ENCODE data around the gene GALNT7.

The GALNT7 gene

DNA sequence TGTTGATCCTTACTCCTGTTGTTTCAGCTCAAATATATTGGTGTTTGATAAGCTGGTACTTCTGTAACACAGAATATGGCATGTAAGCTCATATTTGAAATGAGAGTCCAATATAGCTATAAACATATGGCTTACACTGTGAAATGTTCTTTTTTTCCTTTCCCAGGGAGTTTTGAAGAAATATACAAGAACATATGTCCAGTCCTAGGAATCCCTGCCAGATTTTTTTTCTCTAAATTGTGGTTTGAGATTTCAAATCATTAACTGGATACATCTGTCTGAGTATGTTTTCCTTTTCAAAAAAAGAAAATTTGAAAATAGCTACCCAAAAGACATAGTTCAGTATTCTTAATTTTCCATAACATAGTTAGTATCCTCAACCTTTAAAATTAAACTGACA, 105.3 kb downstream of the GALNT7 start:
- H3K27ac Mint-ChIP-seq, result no peak overlapping the region
- peaks cover 6 to 7% of the 10 kb centered on the region in 2 donors for H3K9me3 Mint-ChIP-seq
- peaks cover 2% of the 10 kb centered on the region for H3K4me1 Mint-ChIP-seq
- H3K27me3 Mint-ChIP-seq, result no peaks in the 10 kb centered on the region
- ATAC-seq (no peak), DNase-seq (no peak)
- H3K4me3 Mint-ChIP-seq, result no peak overlapping the region

DNA sequence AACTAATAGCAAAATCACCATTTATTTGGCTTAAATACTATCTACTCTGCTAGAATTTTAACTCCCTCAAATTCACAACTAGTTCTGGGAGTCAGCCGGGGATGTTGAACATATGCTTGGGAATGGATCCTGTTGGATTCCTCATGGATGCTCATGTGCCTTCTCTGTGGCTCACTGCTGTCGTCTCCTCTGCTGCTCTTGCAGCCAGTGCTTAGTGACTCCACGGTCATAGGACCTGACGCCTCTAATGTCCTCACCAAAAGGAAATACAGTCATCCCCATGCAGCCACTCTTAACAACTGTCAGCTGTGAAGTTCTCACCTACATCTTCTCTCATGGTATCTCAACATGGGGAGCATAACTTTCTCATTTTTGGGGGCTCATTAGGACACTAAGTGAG, 106.1 kb downstream of the GALNT7 start:
- no peak for ATAC-seq
- peaks cover 6 to 7% of the 10 kb centered on the region in 2 donors for H3K9me3 Mint-ChIP-seq
- no peak overlapping the region for H3K4me3 Mint-ChIP-seq
- no peaks in the 10 kb centered on the region for H3K27me3 Mint-ChIP-seq
- H3K27ac Mint-ChIP-seq, result peak overlapping the region in 1 of 2 donors; percentile 19
- H3K4me1 Mint-ChIP-seq, result peaks cover 6% of the 10 kb centered on the region
- DNase-seq, result no peak

DNA sequence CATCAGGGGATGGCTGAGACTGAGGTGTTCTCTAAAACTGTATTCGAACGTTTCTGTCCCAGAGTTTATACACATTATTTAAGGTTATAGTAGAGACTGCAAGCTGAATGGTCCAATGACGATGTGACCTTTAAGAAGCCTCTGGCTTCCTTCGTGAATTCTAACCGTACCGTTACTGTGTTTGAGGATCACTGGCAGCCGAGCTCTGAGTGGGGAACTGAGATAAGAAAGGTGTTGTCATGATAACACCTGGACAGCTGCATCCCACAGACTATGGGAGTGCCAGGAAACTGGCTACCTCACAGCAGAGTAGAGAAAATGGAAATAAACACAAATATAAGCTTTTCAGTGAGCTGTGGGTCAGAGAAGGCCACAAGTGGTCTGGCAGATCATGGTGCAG, 106.5 kb downstream of the GALNT7 start:
- ATAC-seq (no peak), DNase-seq (no peak)
- Mint-ChIP-seq H3K27me3 (no peaks in the 10 kb centered on the region), H3K4me3 (no peak overlapping the region), H3K27ac (peak overlapping the region in 1 of 2 donors; percentile 19), H3K4me1 (peaks cover 6% of the 10 kb centered on the region), H3K9me3 (peaks cover 6 to 7% of the 10 kb centered on the region in 2 donors)

DNA sequence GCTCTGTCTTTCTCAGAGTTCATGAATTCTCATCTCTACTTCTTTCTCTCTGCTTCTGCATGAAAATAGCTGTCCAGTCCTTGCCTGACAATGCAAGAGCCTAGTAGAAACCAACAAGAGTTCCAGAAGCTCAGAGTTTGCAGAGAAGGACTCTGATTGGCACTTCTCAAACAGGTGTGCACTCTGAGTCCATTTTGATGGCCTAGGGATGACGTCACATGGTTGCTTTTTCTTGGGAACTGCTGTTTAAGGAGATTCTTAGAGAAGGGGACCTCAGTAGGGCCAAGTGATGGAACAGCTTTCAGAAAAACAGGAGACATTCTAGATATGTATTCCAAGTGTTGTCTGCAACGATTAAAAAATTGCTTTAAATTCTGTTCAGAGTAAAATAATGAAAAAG, 108.7 kb downstream of the GALNT7 start:
- Mint-ChIP-seq H3K4me3 (no peak overlapping the region), H3K27ac (no peak overlapping the region), H3K9me3 (peaks cover 6 to 9% of the 10 kb centered on the region in 2 donors), H3K4me1 (peaks cover 13% of the 10 kb centered on the region), H3K27me3 (no peaks in the 10 kb centered on the region)
- ATAC-seq (no peak), DNase-seq (no peak)

DNA sequence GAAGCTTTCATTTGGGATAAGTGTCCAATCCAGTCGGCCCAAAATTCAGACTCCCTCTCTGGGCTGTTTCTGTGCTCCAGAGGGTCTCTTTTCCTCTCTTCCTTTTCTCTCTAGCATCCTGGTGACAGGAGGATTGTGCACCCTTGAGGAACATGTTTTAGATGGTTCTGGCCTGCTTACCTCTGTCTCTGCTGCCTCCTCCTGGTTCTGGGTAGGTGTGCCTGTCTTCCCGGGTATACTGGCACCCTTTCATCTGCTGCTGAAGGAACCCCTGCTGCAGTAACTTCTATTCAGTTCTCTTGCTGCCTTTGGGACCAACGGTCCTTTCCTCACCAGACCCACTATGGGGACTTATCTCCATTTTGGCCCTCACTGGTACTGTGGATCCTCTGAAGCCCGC, 112.4 kb downstream of the GALNT7 start:
- no peak overlapping the region for H3K4me3 Mint-ChIP-seq
- H3K27me3 Mint-ChIP-seq, result no peaks in the 10 kb centered on the region
- no peak for ATAC-seq
- H3K4me1 Mint-ChIP-seq, result peaks cover 13% of the 10 kb centered on the region
- no peak for DNase-seq
- H3K27ac Mint-ChIP-seq, result peak overlapping the region in 1 of 2 donors; percentile 73
- peaks cover 0 to 9% of the 10 kb centered on the region in 2 donors for H3K9me3 Mint-ChIP-seq

DNA sequence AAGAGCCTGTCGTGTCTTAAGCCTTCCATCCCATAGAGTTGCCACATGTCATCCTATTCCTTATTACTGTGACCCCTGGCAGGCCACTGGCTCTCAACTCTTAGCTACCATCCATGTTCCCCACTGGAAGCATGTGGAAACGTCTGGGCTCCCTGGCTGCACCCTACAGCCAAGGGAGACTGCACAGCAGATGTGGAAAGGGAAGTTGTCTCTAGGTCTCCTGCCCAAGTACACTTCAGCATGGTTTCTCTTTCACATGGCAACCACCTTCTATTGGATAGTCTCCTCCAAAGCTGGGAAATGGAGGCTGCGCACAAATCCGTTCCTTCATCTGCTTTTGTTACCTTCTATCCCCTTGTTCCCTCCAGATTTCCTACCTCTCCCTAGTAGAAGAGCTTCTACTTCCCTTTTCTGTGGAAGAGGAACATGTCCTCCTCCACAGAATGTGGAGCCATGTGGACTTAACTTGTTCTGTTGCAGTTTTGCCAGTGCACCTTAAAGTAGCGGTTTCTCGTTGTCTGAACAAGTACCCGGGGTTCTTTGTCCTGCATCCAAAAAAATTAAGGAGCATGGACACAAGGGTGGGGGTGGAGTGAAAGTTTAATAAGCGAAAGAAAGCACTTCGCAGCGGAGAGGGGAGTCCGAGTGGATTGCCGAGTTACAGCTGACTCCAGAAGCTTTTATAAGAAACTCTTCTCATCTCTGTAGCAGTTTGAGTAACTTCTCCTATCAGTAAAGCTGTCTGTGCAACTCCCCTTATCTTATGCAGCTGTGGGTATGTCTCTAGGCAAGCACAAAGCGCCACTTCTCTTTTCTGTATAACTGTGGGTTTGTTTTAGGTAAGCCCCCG, 113.0 kb downstream of the GALNT7 start:
- no peak overlapping the region for H3K4me3 Mint-ChIP-seq
- ATAC-seq, result no peak
- DNase-seq, result no peak
- H3K27me3 Mint-ChIP-seq, result no peaks in the 10 kb centered on the region
- H3K9me3 Mint-ChIP-seq, result peaks cover 0 to 10% of the 10 kb centered on the region in 2 donors
- peaks cover 13% of the 10 kb centered on the region for H3K4me1 Mint-ChIP-seq
- peak overlapping the region in 1 of 2 donors; percentile 73 for H3K27ac Mint-ChIP-seq

DNA sequence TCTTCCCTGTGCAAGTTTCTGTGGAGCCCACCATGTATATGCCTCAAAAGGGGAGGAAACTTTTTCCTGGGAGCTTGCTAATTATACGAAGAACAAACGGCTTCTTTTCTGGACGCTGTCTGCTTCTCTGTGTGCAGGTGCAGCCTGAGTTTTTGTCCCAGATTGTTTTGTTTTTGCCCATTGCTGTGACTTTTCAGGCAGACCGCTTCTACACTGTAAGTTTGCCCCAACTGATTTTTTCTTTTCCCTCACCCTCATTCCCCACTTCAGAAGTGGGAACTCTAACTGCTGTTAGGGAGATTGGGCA, 113.6 kb downstream of the GALNT7 start:
- peaks cover 13% of the 10 kb centered on the region for H3K4me1 Mint-ChIP-seq
- H3K27me3 Mint-ChIP-seq, result no peaks in the 10 kb centered on the region
- H3K9me3 Mint-ChIP-seq, result peaks cover 0 to 16% of the 10 kb centered on the region in 2 donors
- H3K4me3 Mint-ChIP-seq, result no peak overlapping the region
- ATAC-seq (no peak), DNase-seq (no peak)
- H3K27ac Mint-ChIP-seq, result no peak overlapping the region

DNA sequence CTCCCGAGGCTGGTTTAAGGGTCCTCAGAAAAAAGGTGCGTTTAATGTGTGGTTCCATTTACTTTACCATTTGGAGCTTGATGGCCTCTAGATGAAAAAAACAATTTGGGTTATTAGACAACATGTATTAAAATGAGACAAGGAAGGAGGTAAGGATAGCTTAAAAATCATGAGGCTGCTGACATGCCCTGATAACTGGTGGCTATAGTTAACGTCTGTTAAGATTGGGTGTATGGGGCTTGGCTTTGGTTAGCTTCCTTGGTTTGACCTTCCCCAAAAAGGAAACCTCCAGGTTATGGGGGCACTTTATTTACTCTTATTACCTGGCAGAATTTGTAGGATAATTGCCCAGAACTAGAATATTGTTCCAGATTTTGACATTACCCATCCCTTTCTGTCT, 114.0 kb downstream of the GALNT7 start:
- H3K27ac Mint-ChIP-seq, result no peak overlapping the region
- H3K4me3 Mint-ChIP-seq, result no peak overlapping the region
- peaks cover 0 to 15% of the 10 kb centered on the region in 2 donors for H3K9me3 Mint-ChIP-seq
- no peaks in the 10 kb centered on the region for H3K27me3 Mint-ChIP-seq
- ATAC-seq, result no peak
- no peak for DNase-seq
- peaks cover 13% of the 10 kb centered on the region for H3K4me1 Mint-ChIP-seq

DNA sequence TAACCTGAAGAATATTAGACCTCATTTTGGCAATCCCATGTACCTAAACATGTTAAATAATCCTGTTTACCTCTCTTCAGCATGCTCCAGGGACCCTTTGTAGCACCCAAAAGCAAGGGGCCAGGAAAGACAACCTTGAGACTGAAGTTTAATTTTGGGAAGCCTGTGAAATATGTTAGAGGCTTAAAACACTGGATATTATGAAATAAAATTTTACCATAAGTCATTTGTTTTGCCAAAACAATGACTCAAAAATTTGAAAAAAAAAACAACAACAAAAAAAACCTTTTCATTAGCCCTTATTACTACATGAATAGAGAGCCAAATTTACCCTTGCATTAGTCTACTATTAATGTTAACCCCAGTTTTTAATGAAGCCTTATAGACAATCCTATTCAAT, 115.9 kb downstream of the GALNT7 start:
- no peak overlapping the region for H3K4me3 Mint-ChIP-seq
- ATAC-seq, result no peak

DNA sequence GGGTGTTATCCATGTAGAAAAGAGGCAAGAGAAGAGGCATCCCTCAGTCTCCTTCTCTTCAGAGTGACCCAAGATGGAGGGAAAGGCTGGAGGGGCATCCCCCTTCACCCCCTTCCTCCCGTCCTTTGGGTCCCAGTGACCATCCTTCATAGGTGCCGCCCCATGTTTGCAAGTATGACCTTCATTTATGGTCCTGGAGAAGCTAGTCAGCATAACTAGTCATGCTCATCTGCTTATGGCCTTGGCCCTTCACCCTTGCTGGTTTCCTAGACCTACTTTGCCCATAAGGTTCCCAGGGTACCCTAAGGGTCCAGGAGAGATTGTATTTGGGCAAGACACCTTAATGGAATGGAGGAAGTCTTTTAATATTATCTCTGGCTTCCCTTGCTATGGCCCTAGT, 118.9 kb downstream of the GALNT7 start:
- no peak for ATAC-seq
- H3K27ac Mint-ChIP-seq, result no peak overlapping the region
- H3K9me3 Mint-ChIP-seq, result peaks cover 0 to 10% of the 10 kb centered on the region in 2 donors
- H3K27me3 Mint-ChIP-seq, result no peaks in the 10 kb centered on the region
- H3K4me1 Mint-ChIP-seq, result peaks cover 16% of the 10 kb centered on the region
- no peak for DNase-seq
- no peak overlapping the region for H3K4me3 Mint-ChIP-seq

More for the DNA sequence above, 115.9 kb downstream of the GALNT7 start:
- H3K9me3 Mint-ChIP-seq, result peaks cover 0 to 12% of the 10 kb centered on the region in 2 donors
- no peaks in the 10 kb centered on the region for H3K27me3 Mint-ChIP-seq
- H3K27ac Mint-ChIP-seq, result no peak overlapping the region
- DNase-seq, result no peak
- peaks cover 20% of the 10 kb centered on the region for H3K4me1 Mint-ChIP-seq

DNA sequence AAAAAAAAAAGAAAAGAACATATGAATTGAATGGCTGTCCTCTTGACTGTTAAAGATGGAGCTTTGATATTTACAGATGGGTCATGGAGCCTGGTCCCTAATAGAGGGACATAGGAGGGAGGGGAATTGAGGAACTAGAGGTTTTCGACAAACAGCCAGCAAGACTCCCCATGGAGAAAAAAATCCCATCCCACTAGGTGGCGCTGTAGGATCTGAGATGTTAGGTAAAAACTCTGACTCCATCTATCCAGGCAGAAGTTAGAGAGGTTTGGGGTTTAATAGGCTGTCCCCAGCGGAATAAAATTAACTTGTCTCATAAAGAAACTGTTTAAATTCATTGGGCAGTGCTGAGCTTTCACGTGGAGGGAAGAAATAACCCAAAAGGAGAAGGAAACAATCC, 119.7 kb downstream of the GALNT7 start:
- peak overlapping the region in 1 of 2 donors; percentile 88 for H3K27ac Mint-ChIP-seq
- H3K4me1 Mint-ChIP-seq, result peaks cover 16% of the 10 kb centered on the region
- H3K9me3 Mint-ChIP-seq, result peaks cover 0 to 7% of the 10 kb centered on the region in 2 donors
- peak overlapping the region in 1 of 2 donors; percentile 53 for H3K4me3 Mint-ChIP-seq
- DNase-seq, result peak; percentile 51 to 56
- no peaks in the 10 kb centered on the region for H3K27me3 Mint-ChIP-seq
- no peak for ATAC-seq

DNA sequence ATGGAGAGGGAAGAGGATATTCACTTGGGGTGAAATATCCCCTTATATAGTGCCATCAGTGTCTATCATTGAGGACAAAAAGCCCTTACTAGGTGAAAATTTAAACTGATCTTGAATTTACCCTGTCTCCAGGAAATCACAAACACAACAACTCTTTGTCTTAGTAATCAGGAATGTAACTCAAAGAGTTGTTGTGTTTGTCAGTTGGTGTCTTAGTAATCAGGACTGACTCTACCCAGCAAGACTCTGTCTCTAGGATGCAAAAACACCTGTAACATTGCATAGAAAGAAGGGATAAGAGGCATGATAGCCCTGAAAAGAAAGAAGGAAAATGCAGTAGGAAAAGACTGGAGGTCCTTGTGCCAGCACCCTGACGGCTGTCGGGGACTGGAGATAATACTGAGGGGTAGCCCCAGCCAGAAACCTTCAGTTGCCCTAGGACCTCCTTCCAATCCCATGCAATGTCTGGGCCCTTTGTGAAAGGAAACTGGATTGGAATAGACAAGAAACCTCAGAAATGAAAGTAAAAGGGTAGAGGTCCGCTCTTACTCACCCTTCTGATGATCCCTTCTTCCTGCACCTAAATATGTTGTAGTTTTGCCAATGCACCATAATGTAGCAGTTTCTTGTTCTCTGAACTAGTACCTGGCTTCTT, 120.2 kb downstream of the GALNT7 start:
- H3K27ac Mint-ChIP-seq, result peak overlapping the region in 1 of 2 donors; percentile 88
- no peaks in the 10 kb centered on the region for H3K27me3 Mint-ChIP-seq
- peak; percentile 55 for ATAC-seq
- peaks cover 0 to 7% of the 10 kb centered on the region in 2 donors for H3K9me3 Mint-ChIP-seq
- H3K4me1 Mint-ChIP-seq, result peaks cover 16% of the 10 kb centered on the region
- DNase-seq, result no peak
- H3K4me3 Mint-ChIP-seq, result peak overlapping the region; percentile 53 to 61

DNA sequence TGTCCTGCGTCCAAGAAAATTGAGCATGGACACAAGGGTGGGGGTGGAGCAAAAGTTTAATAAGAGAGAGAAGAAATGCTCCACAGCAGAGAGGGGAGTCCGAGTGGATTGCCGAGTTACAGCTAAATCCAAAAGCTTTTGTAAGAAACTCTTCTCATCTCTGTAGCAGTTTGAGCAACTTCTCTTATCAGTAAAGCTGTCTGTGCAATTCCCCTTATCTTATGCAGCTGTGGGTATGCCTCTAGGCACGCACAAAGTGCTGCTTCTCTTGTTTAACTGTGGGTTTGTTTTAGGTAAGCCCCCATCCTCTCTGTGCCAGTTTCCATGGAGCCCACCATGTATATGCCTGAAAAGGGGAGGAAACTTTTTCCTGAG, 120.7 kb downstream of the GALNT7 start:
- Mint-ChIP-seq H3K4me3 (peak overlapping the region; percentile 42 to 61), H3K27me3 (no peaks in the 10 kb centered on the region), H3K4me1 (peaks cover 16% of the 10 kb centered on the region), H3K9me3 (peaks cover 0 to 7% of the 10 kb centered on the region in 2 donors), H3K27ac (no peak overlapping the region)
- ATAC-seq, result no peak
- no peak for DNase-seq

DNA sequence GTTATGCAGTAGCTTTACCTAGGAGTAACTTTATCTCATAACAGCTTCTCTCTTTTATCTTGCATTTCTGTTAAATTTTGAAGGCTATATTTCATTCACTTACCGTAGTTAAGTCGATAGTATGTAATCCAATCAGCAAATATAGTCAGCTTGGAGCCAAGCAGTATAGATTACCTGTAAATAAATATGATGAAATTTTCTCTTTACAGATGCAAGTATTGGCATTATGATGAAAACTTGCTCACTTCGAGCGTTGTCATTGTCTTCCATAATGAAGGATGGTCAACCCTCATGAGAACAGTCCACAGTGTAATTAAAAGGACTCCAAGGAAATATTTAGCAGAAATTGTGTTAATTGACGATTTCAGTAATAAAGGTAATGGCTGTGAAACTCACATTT, 123.3 kb downstream of the GALNT7 start:
- peaks cover 0 to 4% of the 10 kb centered on the region in 2 donors for H3K9me3 Mint-ChIP-seq
- peaks cover 16% of the 10 kb centered on the region for H3K4me1 Mint-ChIP-seq
- H3K27ac Mint-ChIP-seq, result no peak overlapping the region
- DNase-seq (no peak), ATAC-seq (no peak)
- H3K27me3 Mint-ChIP-seq, result no peaks in the 10 kb centered on the region
- no peak overlapping the region for H3K4me3 Mint-ChIP-seq

DNA sequence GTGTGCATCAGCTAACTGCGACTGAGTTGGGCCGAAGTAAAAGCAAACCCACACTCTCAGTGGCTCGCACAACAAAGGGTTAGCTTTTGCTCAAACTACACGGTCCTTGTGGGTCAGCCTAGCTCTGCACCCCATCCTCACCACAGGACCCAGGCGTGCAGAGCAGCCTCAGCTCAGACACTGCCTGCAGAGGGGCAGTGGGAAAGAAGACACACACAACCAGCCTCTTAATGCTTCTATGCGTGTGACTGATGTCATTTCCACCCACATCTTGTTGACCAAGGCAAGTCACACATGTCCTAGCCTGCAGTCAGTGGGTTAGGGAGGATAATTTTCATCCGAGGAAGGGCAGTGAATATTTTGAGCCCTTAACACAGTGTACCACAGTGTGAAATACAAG, 125.1 kb downstream of the GALNT7 start:
- no peak for DNase-seq
- no peaks in the 10 kb centered on the region for H3K27me3 Mint-ChIP-seq
- peaks cover 11% of the 10 kb centered on the region for H3K4me1 Mint-ChIP-seq
- H3K9me3 Mint-ChIP-seq, result no peaks in the 10 kb centered on the region
- no peak overlapping the region for H3K4me3 Mint-ChIP-seq
- H3K27ac Mint-ChIP-seq, result no peak overlapping the region
- ATAC-seq, result no peak

DNA sequence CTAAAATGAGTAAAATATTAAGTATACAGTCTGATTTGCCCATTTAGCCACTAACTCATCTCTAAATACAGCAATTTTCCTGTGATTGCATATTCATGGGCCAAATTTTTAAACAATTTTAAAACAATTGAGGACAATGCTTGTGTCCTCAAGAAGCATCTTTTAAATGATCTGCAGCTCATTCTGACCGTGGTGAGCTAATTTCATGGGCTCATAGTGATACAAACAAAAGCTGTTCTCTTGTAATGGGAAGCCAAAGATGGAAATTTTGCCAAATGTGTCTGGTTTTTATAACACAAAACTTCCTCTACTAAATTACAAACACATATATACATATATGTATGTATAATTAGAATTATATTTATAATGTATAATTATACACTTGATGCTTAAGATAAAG, 125.8 kb downstream of the GALNT7 start:
- no peaks in the 10 kb centered on the region for H3K9me3 Mint-ChIP-seq
- no peak for ATAC-seq
- H3K4me1 Mint-ChIP-seq, result peaks cover 3% of the 10 kb centered on the region
- no peaks in the 10 kb centered on the region for H3K27me3 Mint-ChIP-seq
- no peak for DNase-seq
- no peak overlapping the region for H3K27ac Mint-ChIP-seq
- no peak overlapping the region for H3K4me3 Mint-ChIP-seq
